SK-N-SH (cell line): ENCODE results near the gene ALS2CL.

ENCODE experiments used
- CTCF ChIP-seq: fragments of 200-600 bp; sonication (generic); IDR thresholded peaks from 2 replicates; pipeline ENCODE4 v1.6.1; 2017; ENCODE audit warnings: antibody characterized with exemption, mild to moderate bottlenecking, moderate library complexity
- EP300 ChIP-seq, 2 experiments: IDR thresholded peaks; 2 replicates each; pipeline versions ENCODE4 v1.4.0 to v1.6.1; 2012; ENCODE audit warnings: borderline replicate concordance in 1 of 2, low read depth in 1 of 2, low read length in 1 of 2
- GABPA ChIP-seq: IDR thresholded peaks from 2 replicates; pipeline ENCODE4 v1.4.0; 2012; ENCODE audit warnings: low read depth, mild to moderate bottlenecking
- MEF2A ChIP-seq: IDR thresholded peaks from 2 replicates; pipeline ENCODE4 v1.4.0; 2012; ENCODE audit warnings: low read depth, borderline replicate concordance
- POLR2AphosphoS5 ChIP-seq: IDR thresholded peaks from 2 replicates; pipeline ENCODE4 v1.6.1; 2012; ENCODE audit warnings: low read depth, low read length
- TAF1 ChIP-seq: IDR thresholded peaks from 2 replicates; pipeline ENCODE4 v1.6.1; 2012; ENCODE audit warnings: low read depth, mild to moderate bottlenecking, low read length, moderate library complexity, borderline replicate concordance
- USF2 ChIP-seq: fragments of 150-350 bp; IDR thresholded peaks from 2 replicates; pipeline ENCODE4 v1.6.1; 2017; ENCODE audit warnings: antibody characterized with exemption, low read length, low read depth, borderline replicate concordance

- TF ChIP-seq EP300 (IDR thresholded peaks at IDR 0.05; ENCODE audit: borderline replicate concordance in 1 of 2, low read depth in 1 of 2, low read length in 1 of 2): no peak
- TF ChIP-seq CTCF: no peak
- no peak for TF ChIP-seq TAF1
- TF ChIP-seq MEF2A: no peak
- no peak for TF ChIP-seq GABPA
- TF ChIP-seq USF2: no peak
- TF ChIP-seq POLR2AphosphoS5: no peak
Observed at GRCh38 chr3:46711760-46712159, 18.3 kb upstream of the ALS2CL start.
